ENCODE measurements around the gene BAIAP2L2.
A peak's percentile ranks its signal among the peaks of the same experiment; 100 is the strongest.
"Not testable (repeated sequence)": the region's sequence is repeated elsewhere in the genome, so short reads cannot be mapped to it uniquely, and the experiment has no call there.

Gene BAIAP2L2

GRCh38 chr22:38080474-38080849 lies 30.0 kb downstream of the BAIAP2L2 start:
- DNase-seq, result peak; percentile 27

- no peak for DNase-seq
Measured at GRCh38 chr22:38079804-38080203, 30.7 kb downstream of the BAIAP2L2 start.

GRCh38 chr22:38079208-38079607 lies 31.3 kb downstream of the BAIAP2L2 start:
- DNase-seq, result not testable (repeated sequence)

- no peak for DNase-seq
Measured at GRCh38 chr22:38078046-38078840, 32.2 kb downstream of the BAIAP2L2 start.

GRCh38 chr22:38077595-38077994 lies 32.9 kb downstream of the BAIAP2L2 start:
- DNase-seq, result no peak

- DNase-seq, result no peak
Measured at GRCh38 chr22:38077096-38077495, 33.4 kb downstream of the BAIAP2L2 start.

- no peak for DNase-seq
Measured at GRCh38 chr22:38075961-38076360, 34.5 kb downstream of the BAIAP2L2 start.

- DNase-seq, result no peak
Measured at GRCh38 chr22:38075105-38075825, 35.2 kb downstream of the BAIAP2L2 start.

- no peak for DNase-seq
Measured at GRCh38 chr22:38074181-38075104, 36.0 kb downstream of the BAIAP2L2 start.

- DNase-seq, result no peak
Measured at GRCh38 chr22:38073150-38074130, 37.0 kb downstream of the BAIAP2L2 start.

- DNase-seq, result no peak
Measured at GRCh38 chr22:38072322-38073149, 37.9 kb downstream of the BAIAP2L2 start.

- no peak for DNase-seq
Measured at GRCh38 chr22:38071421-38072321, 38.8 kb downstream of the BAIAP2L2 start.

- DNase-seq, result no peak
Measured at GRCh38 chr22:38070250-38070921, 40.1 kb downstream of the BAIAP2L2 start.

GRCh38 chr22:38069372-38070249 lies 40.9 kb downstream of the BAIAP2L2 start:
- peak; percentile 94 for DNase-seq

GRCh38 chr22:38068641-38069371 lies 41.7 kb downstream of the BAIAP2L2 start:
- no peak for DNase-seq

- DNase-seq, result no peak
Measured at GRCh38 chr22:38067761-38068360, 42.6 kb downstream of the BAIAP2L2 start.

- DNase-seq, result no peak
Measured at GRCh38 chr22:38067028-38067415, 43.5 kb downstream of the BAIAP2L2 start.
